Left ventricle myocardium inferior (tissue), 1 donor: Measurements from ENCODE around the gene CLSTN1. TPM values are rescaled to one million over a fixed set of nuclear protein-coding genes. Genes with fewer than 3 reads are reported as not detected.

Experiments
- DNase-seq: peaks from one replicate; pipeline ENCODE4 v3.0.0-alpha.2; 2020
- H3K27ac ChIP-seq: fragments of 200-600 bp; replicated peaks from 2 replicates; pipeline ENCODE4 v1.8.0; 2021
- H3K27me3 ChIP-seq: fragments of 200-600 bp; 2 replicates; pipeline ENCODE4 v1.8.0; 2021; ENCODE audit warnings: low read depth
- H3K36me3 ChIP-seq: fragments of 200-600 bp; 2 replicates; pipeline ENCODE4 v1.8.0; 2021
- H3K4me1 ChIP-seq: fragments of 200-600 bp; 2 replicates; pipeline ENCODE4 v1.8.0; 2021
- H3K4me3 ChIP-seq: fragments of 200-600 bp; 2 replicates; pipeline ENCODE4 v1.8.0; 2021; ENCODE audit warnings: mild to moderate bottlenecking, moderate library complexity
- H3K9me3 ChIP-seq: fragments of 200-600 bp; replicated peaks from 2 replicates; pipeline ENCODE4 v1.8.0; 2021
- intact Hi-C: fragments of 100-400 bp; cut with micrococcal nuclease; formaldehyde crosslinking; loops from one replicate; pipeline ENCODE4 v1.11.0; 2022
- total RNA-seq: library from RNA; stranded (reverse); fragmentation: NEBNext Ultra II Directional; extraction: Animal tissue kit (Norgen Biotek cat#: 25700); gene quantifications from one replicate; pipeline ENCODE4 v1.2.1, GENCODE V29; 2021
- TF ChIP-seq, protein P1 (sequence below): fragments of 200-600 bp; IDR thresholded peaks from 2 replicates; pipeline ENCODE4 v1.8.0; 2021; ENCODE audit warnings: antibody characterized with exemption, mild to moderate bottlenecking, borderline replicate concordance
- donor health status: DM: no; HTN: yes; CAD: no; lungs with severe emphysema.

CLSTN1 gene
- total RNA-seq, 1 donor from 2014 or later, result 63.5 TPM

DNA sequence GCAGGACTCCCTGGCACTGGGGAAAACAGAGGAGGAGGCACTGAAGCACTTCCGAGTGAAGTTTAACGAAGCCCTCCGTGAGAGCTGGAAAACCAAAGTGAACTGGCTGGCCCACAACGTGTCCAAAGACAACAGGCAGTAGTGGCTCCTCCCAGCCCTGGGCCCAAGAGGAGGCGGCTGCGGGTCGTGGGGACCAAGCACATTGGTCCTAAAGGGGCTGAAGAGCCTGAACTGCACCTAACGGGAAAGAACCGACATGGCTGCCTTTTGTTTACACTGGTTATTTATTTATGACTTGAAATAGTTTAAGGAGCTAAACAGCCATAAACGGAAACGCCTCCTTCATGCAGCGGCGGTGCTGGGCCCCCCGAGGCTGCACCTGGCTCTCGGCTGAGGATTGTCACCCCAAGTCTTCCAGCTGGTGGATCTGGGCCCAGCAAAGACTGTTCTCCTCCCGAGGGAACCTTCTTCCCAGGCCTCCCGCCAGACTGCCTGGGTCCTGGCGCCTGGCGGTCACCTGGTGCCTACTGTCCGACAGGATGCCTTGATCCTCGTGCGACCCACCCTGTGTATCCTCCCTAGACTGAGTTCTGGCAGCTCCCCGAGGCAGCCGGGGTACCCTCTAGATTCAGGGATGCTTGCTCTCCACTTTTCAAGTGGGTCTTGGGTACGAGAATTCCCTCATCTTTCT, 96.7 kb downstream of the CLSTN1 start:
- H3K36me3 ChIP-seq, result peaks cover 60% of the 10 kb centered on the region
- no peaks in the 10 kb centered on the region for H3K4me1 ChIP-seq
- no peak overlapping the region for H3K27ac ChIP-seq
- TF ChIP-seq, protein P1, sequence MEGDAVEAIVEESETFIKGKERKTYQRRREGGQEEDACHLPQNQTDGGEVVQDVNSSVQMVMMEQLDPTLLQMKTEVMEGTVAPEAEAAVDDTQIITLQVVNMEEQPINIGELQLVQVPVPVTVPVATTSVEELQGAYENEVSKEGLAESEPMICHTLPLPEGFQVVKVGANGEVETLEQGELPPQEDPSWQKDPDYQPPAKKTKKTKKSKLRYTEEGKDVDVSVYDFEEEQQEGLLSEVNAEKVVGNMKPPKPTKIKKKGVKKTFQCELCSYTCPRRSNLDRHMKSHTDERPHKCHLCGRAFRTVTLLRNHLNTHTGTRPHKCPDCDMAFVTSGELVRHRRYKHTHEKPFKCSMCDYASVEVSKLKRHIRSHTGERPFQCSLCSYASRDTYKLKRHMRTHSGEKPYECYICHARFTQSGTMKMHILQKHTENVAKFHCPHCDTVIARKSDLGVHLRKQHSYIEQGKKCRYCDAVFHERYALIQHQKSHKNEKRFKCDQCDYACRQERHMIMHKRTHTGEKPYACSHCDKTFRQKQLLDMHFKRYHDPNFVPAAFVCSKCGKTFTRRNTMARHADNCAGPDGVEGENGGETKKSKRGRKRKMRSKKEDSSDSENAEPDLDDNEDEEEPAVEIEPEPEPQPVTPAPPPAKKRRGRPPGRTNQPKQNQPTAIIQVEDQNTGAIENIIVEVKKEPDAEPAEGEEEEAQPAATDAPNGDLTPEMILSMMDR, result no peak
- intact Hi-C loops, result loop anchor here (10.0 kb wide), 1 partner anchor 138 kb away; no protein-coding TSS in a partner anchor
- no peak for DNase-seq
- H3K27me3 ChIP-seq, result no peaks in the 10 kb centered on the region
- H3K9me3 ChIP-seq, result peaks cover 11% of the 10 kb centered on the region
- H3K4me3 ChIP-seq, result no peak overlapping the region

DNA sequence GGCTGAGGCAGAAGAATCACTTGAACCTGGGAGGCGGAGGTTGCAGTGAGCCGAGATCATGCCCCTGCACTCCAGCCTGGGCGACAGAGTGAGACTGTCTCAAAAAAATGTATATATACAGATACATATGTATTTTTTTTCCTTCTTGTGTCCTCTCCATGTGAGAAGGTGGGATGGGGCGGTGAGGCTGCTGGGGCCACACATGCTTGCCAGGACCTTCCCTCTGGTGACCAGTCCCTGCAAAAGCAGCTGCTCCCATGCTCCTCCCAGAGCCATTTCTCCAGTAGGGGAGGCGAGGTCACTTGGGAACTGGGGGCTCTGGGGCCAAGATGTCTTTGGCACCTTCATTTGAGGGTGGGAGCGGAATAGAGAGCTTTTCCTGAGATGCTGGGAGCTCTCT, 97.4 kb downstream of the CLSTN1 start:
- Histone ChIP-seq H3K27ac (no peak overlapping the region), H3K36me3 (peaks cover 55% of the 10 kb centered on the region)

DNA sequence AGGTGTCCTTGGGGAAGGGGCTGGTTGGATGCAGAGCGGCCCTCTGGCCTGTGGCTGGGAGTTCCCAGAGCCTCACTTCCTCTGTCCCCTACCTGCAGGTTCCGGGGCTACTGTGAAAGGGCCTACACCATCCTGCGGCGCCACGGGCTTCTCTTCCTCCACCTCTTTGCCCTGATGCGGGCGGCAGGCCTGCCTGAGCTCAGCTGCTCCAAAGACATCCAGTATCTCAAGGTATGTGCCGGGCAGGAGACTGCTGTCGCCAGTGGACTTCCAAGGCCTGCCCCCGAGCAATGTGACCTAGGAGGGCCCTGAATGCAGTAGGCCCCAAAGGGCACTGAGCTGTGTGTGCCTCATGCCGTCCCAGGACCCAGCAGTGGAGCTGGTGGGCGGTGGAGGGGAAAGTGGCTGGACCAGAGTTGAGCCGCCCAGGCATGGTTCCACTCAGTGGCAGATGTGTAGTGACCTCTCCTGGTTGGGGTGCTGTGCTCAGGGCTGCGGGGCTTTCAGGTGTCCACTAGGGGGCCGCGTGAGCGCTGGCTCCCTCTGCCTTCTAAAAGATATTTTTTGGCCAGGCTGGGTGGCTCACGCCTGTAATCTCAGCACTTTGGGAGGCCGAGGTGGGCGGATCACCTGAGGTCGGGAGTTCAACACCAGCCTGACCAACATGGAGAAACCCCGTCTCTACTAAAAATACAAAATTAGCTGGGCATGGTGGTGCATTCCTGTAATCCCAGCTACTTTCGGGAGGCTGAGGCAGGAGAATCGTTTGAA, 98.9 kb downstream of the CLSTN1 start:
- no peak overlapping the region for H3K4me3 ChIP-seq
- no peak overlapping the region for H3K27ac ChIP-seq
- peaks cover 40% of the 10 kb centered on the region for H3K36me3 ChIP-seq
- H3K27me3 ChIP-seq, result no peaks in the 10 kb centered on the region
- DNase-seq, result peak; percentile 50
- intact Hi-C loops, result loop anchor here (10.0 kb wide), 1 partner anchor 140 kb away; no protein-coding TSS in a partner anchor
- TF ChIP-seq, protein P1, result peak; percentile 78
- no peaks in the 10 kb centered on the region for H3K4me1 ChIP-seq
- H3K9me3 ChIP-seq, result peaks cover 11% of the 10 kb centered on the region

More for the DNA sequence above, 97.4 kb downstream of the CLSTN1 start:
- Histone ChIP-seq H3K4me1 (no peaks in the 10 kb centered on the region), H3K9me3 (peaks cover 11% of the 10 kb centered on the region), H3K27me3 (no peaks in the 10 kb centered on the region), H3K4me3 (no peak overlapping the region)
- intact Hi-C loops, result loop anchor here (10.0 kb wide), 1 partner anchor 138 kb away; no protein-coding TSS in a partner anchor
- TF ChIP-seq, protein P1, result no peak
- DNase-seq, result no peak

DNA sequence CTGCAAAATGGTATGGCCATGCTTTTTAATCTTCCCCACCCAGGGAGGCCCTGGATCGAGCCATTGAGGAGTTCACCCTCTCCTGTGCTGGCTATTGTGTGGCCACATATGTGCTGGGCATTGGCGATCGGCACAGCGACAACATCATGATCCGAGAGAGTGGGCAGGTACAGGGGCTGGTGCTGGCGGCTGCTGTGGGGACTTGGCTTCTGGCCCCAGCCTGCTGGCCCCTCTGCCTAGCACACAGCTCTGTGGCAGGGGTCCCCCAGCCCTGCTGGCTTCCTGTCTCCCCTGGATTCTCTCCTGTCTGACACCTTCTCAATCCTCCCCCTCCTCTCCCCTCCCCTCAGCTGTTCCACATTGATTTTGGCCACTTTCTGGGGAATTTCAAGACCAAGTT, 99.8 kb downstream of the CLSTN1 start:
- no peaks in the 10 kb centered on the region for H3K4me1 ChIP-seq
- TF ChIP-seq, protein P1, result no peak
- peaks cover 11% of the 10 kb centered on the region for H3K9me3 ChIP-seq
- H3K36me3 ChIP-seq, result peaks cover 30% of the 10 kb centered on the region
- H3K27me3 ChIP-seq, result no peaks in the 10 kb centered on the region
- no peak for DNase-seq
- intact Hi-C loops, result loop anchor here (10.0 kb wide), 1 partner anchor 141 kb away; no protein-coding TSS in a partner anchor
- no peak overlapping the region for H3K27ac ChIP-seq
- no peak overlapping the region for H3K4me3 ChIP-seq

DNA sequence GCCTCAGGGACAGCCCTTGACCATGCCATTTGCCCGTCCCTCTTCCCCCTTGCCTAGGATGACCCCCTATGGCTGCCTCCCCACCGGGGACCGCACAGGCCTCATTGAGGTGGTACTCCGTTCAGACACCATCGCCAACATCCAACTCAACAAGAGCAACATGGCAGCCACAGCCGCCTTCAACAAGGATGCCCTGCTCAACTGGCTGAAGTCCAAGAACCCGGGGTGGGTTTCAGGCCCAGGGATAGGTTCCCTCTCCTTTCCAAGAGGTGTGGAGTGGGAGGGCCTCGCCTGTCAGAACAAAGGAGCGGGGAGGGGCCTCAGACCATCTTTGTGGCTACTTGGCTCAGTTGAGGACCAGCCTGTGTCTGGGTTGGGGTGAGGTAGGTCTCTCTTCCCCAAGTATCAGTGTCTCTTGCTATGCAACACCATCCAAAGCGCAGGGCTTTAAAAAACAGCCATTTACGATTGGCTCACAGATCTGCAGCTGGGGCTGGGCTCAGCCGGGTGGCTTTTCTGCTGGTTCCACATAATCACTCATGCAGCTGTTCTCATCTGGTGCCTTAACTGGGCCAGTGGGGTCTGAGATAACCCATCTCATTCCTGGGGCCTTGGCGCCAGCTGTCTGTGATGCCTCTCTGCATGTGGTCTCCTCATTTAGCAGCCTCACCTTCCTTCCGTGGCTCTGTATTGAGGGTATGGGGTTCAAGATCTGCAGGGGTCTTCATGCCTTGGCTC, 100.5 kb downstream of the CLSTN1 start:
- no peak overlapping the region for H3K27ac ChIP-seq
- H3K4me3 ChIP-seq, result no peak overlapping the region
- H3K9me3 ChIP-seq, result peaks cover 11% of the 10 kb centered on the region
- intact Hi-C loops, result loop anchor here (10.0 kb wide), 1 partner anchor 142 kb away; no protein-coding TSS in a partner anchor
- H3K4me1 ChIP-seq, result no peaks in the 10 kb centered on the region
- no peak for DNase-seq
- H3K36me3 ChIP-seq, result peaks cover 23% of the 10 kb centered on the region
- H3K27me3 ChIP-seq, result no peaks in the 10 kb centered on the region
- TF ChIP-seq, protein P1, result no peak
